ENCODE measurements around the gene PSMC4.
"Not testable (repeated sequence)": the region's sequence is repeated elsewhere in the genome, so short reads cannot be mapped to it uniquely, and the experiment has no call there.

GRCh38 chr19:39957886-39958285, 13.1 kb upstream of the PSMC4 start:
- TF ChIP-seq POLR2A (IDR thresholded peaks at IDR 0.05; ENCODE audit: low read depth, low read length); PAX5 (IDR thresholded peaks at IDR 0.05; ENCODE audit: insufficient read depth, low read length, severe bottlenecking); POLR2AphosphoS5 (IDR thresholded peaks at IDR 0.05; ENCODE audit: low read depth, low read length); TAF1 (IDR thresholded peaks at IDR 0.05; ENCODE audit: low read depth, low read length): not testable (repeated sequence)
